ENCODE data around the gene COL18A1. TPM values are rescaled to one million over a fixed set of nuclear protein-coding genes. Genes with fewer than 3 reads are reported as not detected.

The COL18A1 gene
- polyA plus RNA-seq, 1 experiment: 25.3 TPM

DNA sequence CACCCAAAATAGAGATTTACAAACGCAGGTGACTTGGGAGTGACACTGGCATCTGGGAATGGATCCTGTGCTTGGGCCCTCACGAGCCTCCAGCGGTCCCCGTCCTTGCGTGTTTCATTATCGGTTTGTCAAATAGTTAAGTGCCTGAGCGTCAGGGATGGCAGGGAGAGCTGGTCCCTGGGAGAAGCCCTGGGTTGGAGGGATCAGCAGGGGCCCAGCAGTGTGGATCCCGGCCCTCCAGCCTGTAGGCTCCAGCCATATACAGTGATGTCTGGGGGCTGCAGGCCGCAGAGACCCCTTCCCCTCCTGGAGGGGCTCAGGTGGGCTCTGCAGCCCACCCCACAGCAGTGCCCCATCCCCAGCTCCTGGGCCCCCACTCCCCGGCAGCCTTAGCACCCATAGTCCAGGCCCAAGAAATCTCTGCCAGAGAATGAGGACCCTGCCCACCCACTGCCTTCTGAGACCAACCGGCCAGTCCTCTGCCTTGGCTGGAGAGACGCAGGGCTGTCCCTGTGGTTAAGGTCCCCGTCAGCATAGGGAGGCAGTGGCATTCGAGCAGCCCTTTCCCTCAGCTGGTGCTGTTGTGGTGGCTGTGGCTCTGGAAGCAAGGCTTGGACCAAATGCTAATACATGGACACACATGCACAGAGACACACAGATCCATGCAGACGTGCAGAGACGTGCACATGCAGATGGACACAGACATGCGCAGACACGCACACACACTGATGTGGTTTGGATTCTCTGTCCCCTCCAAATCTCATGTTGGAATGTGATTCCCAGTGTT is 139.7 kb downstream of the COL18A1 start:
- ChIA-PET CTCF (no interaction called here), POLR2A (no interaction called here)
- Histone ChIP-seq H3K27me3 (ENCODE audit: control insufficient read depth, insufficient read depth, low read length) (peaks cover 13% of the 10 kb centered on the region), H3K9me3 (ENCODE audit: control insufficient read depth, insufficient read depth, low read length) (no peaks in the 10 kb centered on the region; the same call in 1 of the 2 replicates), H3K4me3 (ENCODE audit: low read depth, low read length) (no peak overlapping the region), H3K27ac (ENCODE audit: low read depth, low read length) (no peak overlapping the region)
- no peak for DNase-seq (ENCODE audit: low read depth, low spot score)
- TF ChIP-seq, protein P1, sequence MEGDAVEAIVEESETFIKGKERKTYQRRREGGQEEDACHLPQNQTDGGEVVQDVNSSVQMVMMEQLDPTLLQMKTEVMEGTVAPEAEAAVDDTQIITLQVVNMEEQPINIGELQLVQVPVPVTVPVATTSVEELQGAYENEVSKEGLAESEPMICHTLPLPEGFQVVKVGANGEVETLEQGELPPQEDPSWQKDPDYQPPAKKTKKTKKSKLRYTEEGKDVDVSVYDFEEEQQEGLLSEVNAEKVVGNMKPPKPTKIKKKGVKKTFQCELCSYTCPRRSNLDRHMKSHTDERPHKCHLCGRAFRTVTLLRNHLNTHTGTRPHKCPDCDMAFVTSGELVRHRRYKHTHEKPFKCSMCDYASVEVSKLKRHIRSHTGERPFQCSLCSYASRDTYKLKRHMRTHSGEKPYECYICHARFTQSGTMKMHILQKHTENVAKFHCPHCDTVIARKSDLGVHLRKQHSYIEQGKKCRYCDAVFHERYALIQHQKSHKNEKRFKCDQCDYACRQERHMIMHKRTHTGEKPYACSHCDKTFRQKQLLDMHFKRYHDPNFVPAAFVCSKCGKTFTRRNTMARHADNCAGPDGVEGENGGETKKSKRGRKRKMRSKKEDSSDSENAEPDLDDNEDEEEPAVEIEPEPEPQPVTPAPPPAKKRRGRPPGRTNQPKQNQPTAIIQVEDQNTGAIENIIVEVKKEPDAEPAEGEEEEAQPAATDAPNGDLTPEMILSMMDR (IDR thresholded peaks at IDR 0.05; ENCODE audit: low read depth, low read length): no peak

DNA sequence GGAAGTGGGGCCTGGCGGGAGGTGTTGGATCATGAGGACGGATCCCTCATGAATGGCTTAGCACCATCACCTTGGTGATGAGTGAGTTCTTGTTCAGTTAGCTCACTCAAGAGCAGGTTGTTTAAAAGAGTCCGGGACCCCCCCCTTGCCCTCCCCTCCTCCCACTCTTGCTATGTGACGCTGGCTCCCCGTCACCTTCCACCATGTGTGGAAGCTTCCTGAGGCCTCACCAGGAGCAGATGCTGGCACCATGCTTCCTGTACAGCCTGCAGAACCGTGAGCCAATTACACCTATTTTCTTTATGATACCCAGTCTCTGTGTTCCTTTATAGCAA is 140.2 kb downstream of the COL18A1 start:
- TF ChIP-seq, protein P1 (IDR thresholded peaks at IDR 0.05; ENCODE audit: low read depth, low read length): no peak
- Histone ChIP-seq H3K27ac (ENCODE audit: low read depth, low read length) (no peak overlapping the region), H3K9me3 (ENCODE audit: control insufficient read depth, insufficient read depth, low read length) (no peaks in the 10 kb centered on the region; the same call in 1 of the 2 replicates), H3K27me3 (ENCODE audit: control insufficient read depth, insufficient read depth, low read length) (peaks cover 13% of the 10 kb centered on the region), H3K4me3 (ENCODE audit: low read depth, low read length) (no peak overlapping the region)
- ChIA-PET POLR2A (no interaction called here), CTCF (no interaction called here)
- DNase-seq (ENCODE audit: low read depth, low spot score): no peak

DNA sequence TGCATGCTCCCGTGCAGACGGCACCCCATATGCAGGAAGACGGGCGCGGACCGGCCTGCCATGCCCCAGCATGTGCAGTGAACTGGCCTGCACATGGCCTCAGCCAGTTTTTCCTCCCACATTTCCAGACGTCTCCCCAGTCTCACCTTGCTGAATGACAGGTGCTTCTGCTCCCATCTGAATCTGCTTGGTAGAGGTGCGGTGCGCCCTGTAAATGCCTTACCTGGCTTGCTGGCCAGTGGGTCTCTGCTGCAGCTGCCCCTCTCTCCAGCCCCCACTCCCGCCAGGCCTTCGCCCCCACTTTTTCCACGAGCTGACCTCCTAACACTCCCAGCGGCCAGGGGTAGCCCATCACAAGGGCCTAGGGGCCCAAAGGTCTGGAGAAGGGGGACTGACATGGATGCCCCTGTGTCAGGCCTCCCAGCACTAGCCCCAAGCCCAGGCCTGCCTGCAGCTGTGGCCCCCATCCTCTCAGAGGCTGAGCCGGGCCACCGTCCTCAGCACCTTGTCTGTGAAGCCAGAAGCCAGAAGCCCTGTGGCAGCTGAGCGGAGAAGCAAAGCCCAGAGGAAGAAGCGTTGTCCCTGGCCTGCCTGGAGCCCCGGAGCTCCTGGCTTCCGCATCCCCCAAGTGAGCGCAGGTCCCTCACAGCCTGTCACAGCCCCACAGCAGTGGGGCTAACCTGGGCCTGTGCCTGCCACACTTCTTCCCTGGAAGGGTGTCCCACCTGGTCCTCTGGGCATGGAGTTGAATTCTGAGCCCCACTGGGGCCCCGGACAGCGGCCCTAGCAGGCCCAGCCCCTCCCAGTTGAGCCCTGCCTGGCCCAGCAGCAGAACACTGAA is 140.9 kb downstream of the COL18A1 start:
- TF ChIP-seq, protein P1 (IDR thresholded peaks at IDR 0.05; ENCODE audit: low read depth, low read length): no peak
- peaks cover 13% of the 10 kb centered on the region for H3K27me3 ChIP-seq (ENCODE audit: control insufficient read depth, insufficient read depth, low read length)
- no peaks in the 10 kb centered on the region; the same call in 1 of the 2 replicates for H3K9me3 ChIP-seq (ENCODE audit: control insufficient read depth, insufficient read depth, low read length)
- DNase-seq (ENCODE audit: low read depth, low spot score): no peak
- POLR2A ChIA-PET: no interaction called here
- no peak overlapping the region for H3K27ac ChIP-seq (ENCODE audit: low read depth, low read length)
- no peak overlapping the region for H3K4me3 ChIP-seq (ENCODE audit: low read depth, low read length)
- CTCF ChIA-PET: no interaction called here

DNA sequence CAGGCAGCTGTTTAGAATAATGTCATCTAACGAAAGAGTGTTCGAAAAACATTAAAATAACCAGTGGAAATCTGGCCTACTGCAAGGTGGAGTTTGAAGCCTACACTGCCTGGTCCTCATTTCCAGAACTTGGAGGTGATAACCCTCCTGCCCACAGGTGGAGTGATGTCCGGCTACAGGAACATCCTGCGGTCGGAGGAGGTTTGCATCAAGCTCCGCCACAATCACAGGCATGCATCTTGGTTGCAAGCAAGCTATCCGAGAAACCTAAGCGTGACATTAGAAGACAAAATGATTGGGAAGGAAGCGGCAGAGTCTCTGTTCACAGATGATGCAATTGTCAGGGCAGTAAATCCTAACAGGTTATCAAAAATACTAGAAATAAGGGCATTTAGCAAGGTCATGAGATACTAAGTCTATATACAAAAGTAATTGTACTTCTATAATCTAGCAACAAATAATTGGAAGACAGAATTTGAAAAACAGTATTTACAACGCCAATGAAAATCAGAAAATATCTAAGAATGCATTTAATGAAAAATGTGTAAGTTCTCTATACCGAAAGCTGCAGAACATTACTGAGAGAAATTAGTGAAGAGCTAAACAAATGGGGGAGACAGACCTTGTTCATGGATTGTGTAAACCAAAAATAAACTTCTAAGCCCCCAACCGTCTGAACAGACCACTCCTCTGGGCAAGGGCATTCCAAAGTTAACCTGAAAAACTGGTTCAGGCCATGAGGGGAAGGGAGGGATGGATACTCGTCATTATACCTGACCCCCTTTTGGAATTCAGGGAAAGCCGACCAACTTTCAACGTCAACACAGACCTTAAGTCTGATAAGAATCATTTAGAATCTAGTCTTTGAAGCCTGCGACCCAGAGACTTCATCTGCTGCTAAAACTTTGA is 141.9 kb downstream of the COL18A1 start:
- TF ChIP-seq, protein P1 (IDR thresholded peaks at IDR 0.05; ENCODE audit: low read depth, low read length): no peak
- H3K9me3 ChIP-seq (ENCODE audit: control insufficient read depth, insufficient read depth, low read length): no peaks in the 10 kb centered on the region; the same call in 1 of the 2 replicates
- no peak for DNase-seq (ENCODE audit: low read depth, low spot score)
- peaks cover 13% of the 10 kb centered on the region for H3K27me3 ChIP-seq (ENCODE audit: control insufficient read depth, insufficient read depth, low read length)
- H3K27ac ChIP-seq (ENCODE audit: low read depth, low read length): no peak overlapping the region
- CTCF ChIA-PET: no interaction called here
- POLR2A ChIA-PET: no interaction called here
- no peak overlapping the region for H3K4me3 ChIP-seq (ENCODE audit: low read depth, low read length)
